Neural crest cell (in vitro differentiated cells): ENCODE results near the gene SLC6A14. TPM values are rescaled to one million over a fixed set of nuclear protein-coding genes. Genes with fewer than 3 reads are reported as not detected.

Experiments
- DNase-seq: peaks from one replicate; pipeline ENCODE4 v3.0.0; 2021; ENCODE audit warnings: low read depth, mixed read lengths, low spot score
- H3K27ac Mint-ChIP-seq: one replicate; pipeline ENCODE4 v1.8.0; 2021; ENCODE audit warnings: mild to moderate bottlenecking, mixed read lengths; ENCODE audit not compliant: unreplicated experiment
- H3K27me3 Mint-ChIP-seq: 2 replicates; pipeline ENCODE4 v1.8.0; 2021; ENCODE audit warnings: low read depth, mild to moderate bottlenecking, mixed read lengths
- H3K36me3 Mint-ChIP-seq: 2 replicates; pipeline ENCODE4 v1.8.0; 2021; ENCODE audit warnings: low read depth, mild to moderate bottlenecking, mixed read lengths
- H3K4me1 Mint-ChIP-seq: 2 replicates; pipeline ENCODE4 v1.8.0; 2021; ENCODE audit warnings: mixed read lengths
- H3K4me3 Mint-ChIP-seq: one replicate; pipeline ENCODE4 v1.8.0; 2021; ENCODE audit warnings: mild to moderate bottlenecking, mixed read lengths
- H3K9me3 Mint-ChIP-seq: 2 replicates; pipeline ENCODE4 v1.8.0; 2021; ENCODE audit warnings: mixed read lengths
- long read RNA-seq: library from polyadenylated mRNA; unstranded; transcript quantifications from one replicate; pipeline ENCODE4 v2.0.0, GENCODE V29; 2020
- total RNA-seq: library from RNA; stranded (reverse); gene quantifications from 2 replicates; pipeline ENCODE4 v1.2.1, GENCODE V29; 2021
- TF ChIP-seq, protein P1 (sequence below): fragments of 200-600 bp; sonication (generic); conservative IDR thresholded peaks from 2 replicates; pipeline ENCODE4 v1.5.0; 2021; ENCODE audit warnings: antibody characterized with exemption, mild to moderate bottlenecking

The SLC6A14 gene, protein sequence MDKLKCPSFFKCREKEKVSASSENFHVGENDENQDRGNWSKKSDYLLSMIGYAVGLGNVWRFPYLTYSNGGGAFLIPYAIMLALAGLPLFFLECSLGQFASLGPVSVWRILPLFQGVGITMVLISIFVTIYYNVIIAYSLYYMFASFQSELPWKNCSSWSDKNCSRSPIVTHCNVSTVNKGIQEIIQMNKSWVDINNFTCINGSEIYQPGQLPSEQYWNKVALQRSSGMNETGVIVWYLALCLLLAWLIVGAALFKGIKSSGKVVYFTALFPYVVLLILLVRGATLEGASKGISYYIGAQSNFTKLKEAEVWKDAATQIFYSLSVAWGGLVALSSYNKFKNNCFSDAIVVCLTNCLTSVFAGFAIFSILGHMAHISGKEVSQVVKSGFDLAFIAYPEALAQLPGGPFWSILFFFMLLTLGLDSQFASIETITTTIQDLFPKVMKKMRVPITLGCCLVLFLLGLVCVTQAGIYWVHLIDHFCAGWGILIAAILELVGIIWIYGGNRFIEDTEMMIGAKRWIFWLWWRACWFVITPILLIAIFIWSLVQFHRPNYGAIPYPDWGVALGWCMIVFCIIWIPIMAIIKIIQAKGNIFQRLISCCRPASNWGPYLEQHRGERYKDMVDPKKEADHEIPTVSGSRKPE
- total RNA-seq, result not detected in 2 replicates
- long read RNA-seq, result 0 reads

DNA sequence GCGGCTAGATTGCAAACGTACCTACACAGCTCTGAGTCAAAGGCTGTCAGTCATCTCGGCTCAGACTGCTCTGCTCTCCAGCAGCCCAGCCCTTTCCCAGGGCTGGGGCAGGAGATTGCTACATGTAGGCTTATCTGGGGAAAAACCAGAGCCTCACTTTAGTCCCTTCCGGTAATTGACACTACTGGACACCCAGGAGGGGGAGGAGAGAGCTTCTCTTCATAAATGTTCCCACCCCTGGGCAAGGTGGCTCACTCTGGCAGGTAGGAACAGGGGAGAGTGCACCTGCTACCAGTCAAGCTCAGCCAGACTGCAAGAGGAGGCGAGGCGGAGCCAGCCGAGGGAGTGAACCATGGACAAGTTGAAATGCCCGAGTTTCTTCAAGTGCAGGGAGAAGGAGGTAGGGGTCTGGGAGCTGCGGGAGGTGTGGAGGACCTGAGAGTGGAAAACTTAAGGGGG, at the start of gene SLC6A14:
Gene SLC6A14, plus strand, starts transcription at position 249 of the 459 bp plus-strand sequence. Its CDS starts 104 bp downstream, at position 353.
- Mint-ChIP-seq H3K4me1 (no peaks in the 10 kb centered on the region), H3K27ac (no peak within 1 kb of the TSS), H3K9me3 (no peaks in the 10 kb centered on the region), H3K27me3 (peaks cover 5% of the 10 kb centered on the region), H3K36me3 (no peaks in the 10 kb centered on the region), H3K4me3 (no peak within 1 kb of the TSS)
- DNase-seq, result no peak
- TF ChIP-seq, protein P1, sequence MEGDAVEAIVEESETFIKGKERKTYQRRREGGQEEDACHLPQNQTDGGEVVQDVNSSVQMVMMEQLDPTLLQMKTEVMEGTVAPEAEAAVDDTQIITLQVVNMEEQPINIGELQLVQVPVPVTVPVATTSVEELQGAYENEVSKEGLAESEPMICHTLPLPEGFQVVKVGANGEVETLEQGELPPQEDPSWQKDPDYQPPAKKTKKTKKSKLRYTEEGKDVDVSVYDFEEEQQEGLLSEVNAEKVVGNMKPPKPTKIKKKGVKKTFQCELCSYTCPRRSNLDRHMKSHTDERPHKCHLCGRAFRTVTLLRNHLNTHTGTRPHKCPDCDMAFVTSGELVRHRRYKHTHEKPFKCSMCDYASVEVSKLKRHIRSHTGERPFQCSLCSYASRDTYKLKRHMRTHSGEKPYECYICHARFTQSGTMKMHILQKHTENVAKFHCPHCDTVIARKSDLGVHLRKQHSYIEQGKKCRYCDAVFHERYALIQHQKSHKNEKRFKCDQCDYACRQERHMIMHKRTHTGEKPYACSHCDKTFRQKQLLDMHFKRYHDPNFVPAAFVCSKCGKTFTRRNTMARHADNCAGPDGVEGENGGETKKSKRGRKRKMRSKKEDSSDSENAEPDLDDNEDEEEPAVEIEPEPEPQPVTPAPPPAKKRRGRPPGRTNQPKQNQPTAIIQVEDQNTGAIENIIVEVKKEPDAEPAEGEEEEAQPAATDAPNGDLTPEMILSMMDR, result no peak

DNA sequence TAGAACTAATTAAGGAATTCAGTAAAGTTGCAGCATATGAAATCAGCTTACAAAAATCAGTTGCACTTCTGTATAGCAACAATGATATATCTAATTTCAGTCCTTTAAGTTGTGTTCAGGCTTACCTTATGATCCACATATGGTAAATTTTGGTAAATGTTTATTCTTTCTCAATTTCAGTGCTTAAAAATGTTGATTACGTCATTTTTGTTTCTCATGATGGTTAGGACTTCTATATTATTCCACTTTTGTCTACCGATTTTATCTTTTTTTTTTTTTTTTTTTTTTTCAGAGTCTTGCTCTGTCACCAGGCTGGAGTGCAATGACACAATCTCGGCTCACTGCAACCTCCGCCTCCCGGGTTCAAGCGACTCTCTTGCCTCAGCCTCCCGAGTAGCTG, 40.7 kb upstream of the SLC6A14 start:
- TF ChIP-seq, protein P1, result no peak
- Mint-ChIP-seq H3K4me3 (no peak overlapping the region), H3K27me3 (no peaks in the 10 kb centered on the region), H3K9me3 (no peaks in the 10 kb centered on the region), H3K36me3 (no peaks in the 10 kb centered on the region), H3K4me1 (no peaks in the 10 kb centered on the region), H3K27ac (no peak overlapping the region)
- DNase-seq, result no peak

DNA sequence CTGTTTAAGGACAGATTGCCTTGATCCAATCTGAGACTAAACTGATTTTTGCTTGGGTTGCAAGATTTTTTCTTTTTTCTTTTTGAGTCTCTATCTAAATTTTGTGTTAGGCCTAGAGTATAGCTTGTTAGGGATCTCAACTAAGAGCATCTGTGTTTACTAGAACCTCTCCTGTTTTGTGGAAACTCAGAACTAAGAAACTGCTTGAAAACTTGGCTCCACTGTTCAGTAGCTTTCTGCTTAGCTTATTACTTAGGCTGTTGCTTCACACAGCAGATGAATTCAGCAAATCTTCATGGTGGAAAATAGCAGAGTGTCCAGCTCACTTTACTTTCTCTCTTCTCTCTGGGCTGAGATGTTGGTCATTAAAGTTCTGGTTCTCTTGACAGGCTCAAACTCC, 36.7 kb upstream of the SLC6A14 start:
- H3K4me1 Mint-ChIP-seq, result no peaks in the 10 kb centered on the region
- no peak overlapping the region for H3K27ac Mint-ChIP-seq
- TF ChIP-seq, protein P1, result no peak
- no peak for DNase-seq
- peaks cover 3% of the 10 kb centered on the region for H3K9me3 Mint-ChIP-seq
- peaks cover 6% of the 10 kb centered on the region for H3K27me3 Mint-ChIP-seq
- no peak overlapping the region for H3K4me3 Mint-ChIP-seq
- H3K36me3 Mint-ChIP-seq, result no peaks in the 10 kb centered on the region

DNA sequence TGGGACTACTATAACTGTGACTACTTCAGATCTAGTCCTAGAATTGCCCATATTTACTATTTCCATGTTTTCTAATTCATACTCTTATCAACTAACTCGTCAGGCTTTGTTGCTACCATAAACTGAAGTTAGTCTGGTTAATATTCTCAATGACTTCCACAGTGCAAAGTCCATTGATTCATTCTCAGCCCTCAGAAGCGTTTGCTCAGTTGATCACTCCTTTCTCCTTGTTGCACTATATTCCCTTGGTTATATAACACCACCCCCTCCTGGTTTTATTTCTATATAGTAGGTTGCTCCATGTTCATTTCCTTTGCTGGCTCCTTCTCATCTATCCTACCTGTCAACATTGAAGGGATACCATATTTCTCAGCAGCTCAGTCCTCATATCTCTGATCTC, 27.2 kb upstream of the SLC6A14 start:
- Mint-ChIP-seq H3K4me3 (no peak overlapping the region), H3K4me1 (no peaks in the 10 kb centered on the region), H3K27ac (no peak overlapping the region), H3K9me3 (no peaks in the 10 kb centered on the region), H3K36me3 (no peaks in the 10 kb centered on the region), H3K27me3 (peaks cover 9% of the 10 kb centered on the region)
- DNase-seq, result no peak
- TF ChIP-seq, protein P1, result no peak

DNA sequence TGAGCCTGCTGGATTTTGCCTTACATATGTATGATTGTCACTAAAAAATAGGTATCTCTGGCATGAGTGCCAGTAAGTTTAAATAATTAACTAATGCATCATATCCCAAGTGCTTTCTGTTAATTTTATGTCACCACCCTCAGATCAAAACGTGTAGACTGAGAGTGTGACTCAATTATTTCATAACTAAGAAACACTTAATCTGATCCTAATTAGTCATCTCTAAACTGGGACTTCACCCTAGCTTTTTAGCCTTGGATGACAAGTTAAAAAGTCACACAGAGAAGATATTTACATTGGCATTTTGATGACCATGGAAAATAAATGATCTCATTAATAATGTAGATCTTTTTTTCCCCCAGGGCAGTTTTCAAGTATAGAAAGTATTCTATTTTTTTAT, 23.1 kb upstream of the SLC6A14 start:
- Mint-ChIP-seq H3K36me3 (no peaks in the 10 kb centered on the region), H3K27ac (no peak overlapping the region), H3K9me3 (no peaks in the 10 kb centered on the region), H3K4me3 (no peak overlapping the region), H3K27me3 (no peaks in the 10 kb centered on the region), H3K4me1 (no peaks in the 10 kb centered on the region)
- TF ChIP-seq, protein P1, result no peak
- DNase-seq, result no peak
